22Rv1 (cell line): Measurements from ENCODE around the gene FAM162B.

Experiments
- H3K27ac ChIP-seq: fragments of 450-650 bp; 2 replicates; pipeline ENCODE4 v1.5.1; 2017
- ZFX ChIP-seq: fragments of 450-650 bp; IDR thresholded peaks from 2 replicates; pipeline ENCODE4 v1.6.1; 2017; ENCODE audit warnings: antibody characterized with exemption, borderline replicate concordance
- TF ChIP-seq, protein P1 (sequence below): fragments of 450-650 bp; IDR thresholded peaks from 2 replicates; pipeline ENCODE4 v1.5.1; 2017; ENCODE audit warnings: mild to moderate bottlenecking

Gene FAM162B

DNA sequence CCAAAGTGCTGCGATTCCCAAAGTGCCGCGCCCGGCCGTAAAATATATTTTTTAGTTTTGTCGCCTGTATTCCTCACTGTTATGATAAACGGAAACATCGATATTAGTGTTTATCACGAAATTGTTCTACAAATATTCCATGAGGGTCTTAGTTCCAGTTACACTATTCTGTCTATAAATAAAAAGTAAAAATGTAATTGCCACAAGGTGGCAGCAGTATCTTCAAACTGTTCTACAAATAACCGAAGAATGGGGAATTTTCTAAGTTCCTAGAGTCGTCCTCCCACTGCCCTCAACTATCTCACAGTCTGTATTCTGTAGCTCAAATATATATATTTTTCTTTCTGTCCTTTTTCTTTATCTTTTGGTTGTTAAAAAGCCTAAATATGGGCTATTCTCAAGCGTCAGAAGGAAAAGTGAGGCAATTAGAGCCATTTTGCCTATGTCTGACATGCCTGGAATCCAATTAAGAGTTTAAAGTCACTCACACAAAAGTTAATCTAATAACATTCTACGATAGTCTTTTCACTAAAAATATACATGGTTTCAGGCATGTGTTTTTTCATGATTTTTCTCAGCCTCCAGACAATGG is 14.2 kb upstream of the FAM162B start:
- no peak overlapping the region for H3K27ac ChIP-seq
- TF ChIP-seq ZFX = no peak
- TF ChIP-seq, protein P1, sequence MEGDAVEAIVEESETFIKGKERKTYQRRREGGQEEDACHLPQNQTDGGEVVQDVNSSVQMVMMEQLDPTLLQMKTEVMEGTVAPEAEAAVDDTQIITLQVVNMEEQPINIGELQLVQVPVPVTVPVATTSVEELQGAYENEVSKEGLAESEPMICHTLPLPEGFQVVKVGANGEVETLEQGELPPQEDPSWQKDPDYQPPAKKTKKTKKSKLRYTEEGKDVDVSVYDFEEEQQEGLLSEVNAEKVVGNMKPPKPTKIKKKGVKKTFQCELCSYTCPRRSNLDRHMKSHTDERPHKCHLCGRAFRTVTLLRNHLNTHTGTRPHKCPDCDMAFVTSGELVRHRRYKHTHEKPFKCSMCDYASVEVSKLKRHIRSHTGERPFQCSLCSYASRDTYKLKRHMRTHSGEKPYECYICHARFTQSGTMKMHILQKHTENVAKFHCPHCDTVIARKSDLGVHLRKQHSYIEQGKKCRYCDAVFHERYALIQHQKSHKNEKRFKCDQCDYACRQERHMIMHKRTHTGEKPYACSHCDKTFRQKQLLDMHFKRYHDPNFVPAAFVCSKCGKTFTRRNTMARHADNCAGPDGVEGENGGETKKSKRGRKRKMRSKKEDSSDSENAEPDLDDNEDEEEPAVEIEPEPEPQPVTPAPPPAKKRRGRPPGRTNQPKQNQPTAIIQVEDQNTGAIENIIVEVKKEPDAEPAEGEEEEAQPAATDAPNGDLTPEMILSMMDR = peak; percentile 81

DNA sequence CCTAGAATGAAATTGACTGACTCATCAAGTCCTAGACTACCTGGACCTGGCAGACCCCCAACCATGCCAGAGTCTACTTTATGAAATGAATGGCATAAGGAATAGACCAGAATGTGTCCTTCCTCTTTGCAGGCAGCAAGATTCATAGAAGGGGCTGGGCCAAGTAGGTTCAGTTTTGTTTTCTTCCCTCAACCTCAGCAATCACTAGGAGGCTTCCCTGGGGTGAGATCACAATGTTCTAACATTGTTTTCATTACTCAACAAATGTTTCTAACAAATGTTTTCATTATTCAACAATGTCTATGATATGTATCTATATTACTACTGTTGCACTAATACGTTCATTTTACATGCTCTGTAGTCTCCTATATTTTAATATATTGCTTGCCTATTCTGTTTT is 8.4 kb upstream of the FAM162B start:
- TF ChIP-seq, protein P1 = no peak
- no peak for TF ChIP-seq ZFX

DNA sequence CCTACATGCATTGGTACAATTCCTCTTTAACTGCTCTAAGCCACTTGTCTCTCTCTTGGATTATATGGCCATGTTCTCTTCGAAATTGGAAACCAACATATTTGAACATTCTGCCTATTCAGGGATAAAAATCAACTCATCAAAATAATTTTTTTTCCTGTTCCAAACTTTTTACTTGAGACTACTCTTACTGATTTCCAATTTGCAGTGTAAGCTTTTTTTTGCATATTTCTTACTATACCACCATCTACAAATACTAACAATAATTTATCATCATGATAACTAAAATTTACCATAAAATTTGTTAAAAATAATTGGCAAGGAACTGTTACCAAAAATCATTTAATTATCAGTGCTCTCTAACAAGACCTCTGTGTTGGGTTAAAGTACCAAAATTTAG is 6.9 kb upstream of the FAM162B start:
- no peak for TF ChIP-seq ZFX
- TF ChIP-seq, protein P1 = no peak
- H3K27ac ChIP-seq = no peak overlapping the region

More for the DNA sequence above, 8.4 kb upstream of the FAM162B start:
- H3K27ac ChIP-seq = no peak overlapping the region

DNA sequence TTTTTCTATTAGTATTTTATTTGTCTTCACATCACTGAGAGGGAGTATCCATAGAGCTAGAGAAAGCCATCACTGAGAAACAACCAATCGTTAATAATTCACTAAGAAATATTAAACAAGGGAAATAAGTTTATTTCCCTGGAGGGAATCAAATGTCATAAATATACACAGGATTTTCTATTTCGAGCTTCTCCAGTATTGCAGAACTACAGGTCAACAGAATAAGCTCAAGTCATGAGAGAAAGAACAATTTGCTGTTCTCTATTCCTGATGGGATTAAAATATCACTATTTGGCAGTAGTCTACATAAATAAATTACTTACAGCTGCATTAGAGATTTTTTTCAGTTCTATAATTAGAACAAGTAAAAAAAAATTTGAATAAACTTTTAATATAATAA is 2.2 kb upstream of the FAM162B start:
- no peak for TF ChIP-seq ZFX
- TF ChIP-seq, protein P1 = no peak
- no peak overlapping the region for H3K27ac ChIP-seq

DNA sequence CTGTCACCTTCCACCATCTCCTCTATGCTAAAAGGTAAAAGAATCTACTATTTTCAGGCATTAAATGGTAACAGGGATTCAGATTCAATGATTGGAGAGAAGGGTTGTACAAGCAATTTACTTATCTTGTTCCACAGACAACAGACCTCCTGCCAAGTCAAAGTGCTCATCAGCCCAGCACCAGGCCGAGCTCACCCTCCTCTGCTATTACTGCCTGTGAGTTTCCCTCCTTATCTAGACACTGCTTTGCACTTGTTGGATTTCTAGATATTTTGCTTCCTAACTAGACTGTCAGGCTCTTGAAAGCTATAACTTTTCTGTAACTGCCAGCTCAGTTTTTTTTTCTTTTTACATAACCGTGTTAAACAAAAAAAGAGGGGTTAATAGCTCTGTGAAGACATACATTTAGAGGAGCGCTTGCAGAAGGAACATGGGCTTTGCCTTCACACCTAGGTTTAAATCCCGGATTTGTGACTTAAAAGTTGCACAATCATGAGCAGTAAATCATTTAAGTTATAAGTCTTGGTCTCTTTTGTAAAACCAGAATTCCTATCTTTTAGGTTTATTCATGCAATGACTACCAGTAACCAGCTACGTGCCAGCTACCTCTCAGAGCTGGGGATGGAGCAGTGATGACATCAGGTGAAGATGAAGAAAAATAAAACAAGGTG is 1.1 kb upstream of the FAM162B start:
- H3K27ac ChIP-seq = no peak overlapping the region
- no peak for TF ChIP-seq ZFX
- TF ChIP-seq, protein P1 = no peak

DNA sequence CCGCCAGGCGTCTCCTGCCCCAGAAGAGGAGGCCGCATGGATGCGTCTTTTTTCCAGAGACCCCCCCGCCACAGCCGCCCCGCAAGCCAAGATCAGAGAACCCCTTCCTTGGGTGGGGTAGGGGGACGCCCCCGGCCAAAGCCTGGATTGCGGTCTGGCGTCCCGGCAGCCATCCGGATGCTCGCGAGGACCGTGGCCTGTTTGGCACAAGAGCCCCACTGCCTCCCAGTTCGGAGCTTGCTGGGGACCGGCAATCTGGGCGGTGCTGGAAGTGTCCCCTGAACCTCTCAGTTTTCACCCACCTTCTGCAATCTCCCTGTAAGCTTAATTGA is 924 bp downstream of the FAM162B start:
- TF ChIP-seq, protein P1 = no peak
- no peak for TF ChIP-seq ZFX
- no peak overlapping the region for H3K27ac ChIP-seq

DNA sequence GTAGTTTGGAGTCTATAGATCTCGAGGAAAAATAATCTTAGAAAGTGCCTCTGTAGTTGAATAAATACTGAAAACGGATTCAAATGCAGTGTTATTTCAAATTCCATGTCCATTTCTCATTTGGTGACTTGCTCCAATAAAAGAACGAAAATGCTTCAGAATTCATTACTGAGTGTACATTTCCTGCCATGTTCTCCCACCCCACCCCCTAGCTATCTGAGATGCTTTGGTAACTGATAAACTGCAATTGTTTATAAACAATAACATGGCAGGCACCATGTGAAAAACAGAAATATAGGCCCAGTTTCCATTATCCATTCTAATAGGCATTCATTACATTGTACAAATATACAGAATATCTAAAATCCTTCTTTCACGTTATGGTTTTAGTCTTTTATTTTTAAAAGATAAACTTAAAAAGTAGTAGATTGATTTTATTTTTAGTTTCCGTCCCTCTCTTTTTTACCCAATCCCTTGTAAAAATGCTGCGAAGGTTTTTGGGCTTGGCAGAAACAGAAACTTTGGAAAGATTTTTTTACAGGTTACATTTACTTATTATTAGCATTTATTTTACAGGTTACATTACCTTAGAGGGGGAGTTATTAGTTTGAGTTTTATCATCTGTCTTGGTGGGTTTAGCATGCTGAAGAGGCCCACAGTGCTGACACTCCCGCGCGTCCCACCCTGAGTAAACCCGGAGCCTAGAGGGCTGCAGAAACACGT is 1.5 kb downstream of the FAM162B start:
- no peak for TF ChIP-seq ZFX
- TF ChIP-seq, protein P1 = no peak
- H3K27ac ChIP-seq = no peak overlapping the region
